GM12878 (cell line): ENCODE results near the gene IQGAP2. TPM values are rescaled to one million over a fixed set of nuclear protein-coding genes. Genes with fewer than 3 reads are reported as not detected.
"Not testable (repeated sequence)": the region's sequence is repeated elsewhere in the genome, so short reads cannot be mapped to it uniquely, and the experiment has no call there.

ENCODE experiments used
- ATAC-seq: fragments of 200-7000 bp; cut with Tn5 transposase; 3 replicates; pipeline ENCODE4 v1.9.1; 2020; ENCODE audit warnings: mild to moderate bottlenecking, moderate library complexity
- BruUV-seq: library from RNA; stranded (reverse); fragments of 400-500 nt; replicated peaks from 2 replicates; lab custom pipeline; 2021; lab: Mats Ljungman, UMichigan
- CTCF ChIA-PET: fragments of 300-600 bp; sonication (Branson Sonifier 250); formaldehyde crosslinking; extraction: SDS; loops from one replicate; lab custom pipeline; 2021; ENCODE audit warnings: inconsistent platforms; lab: Yijun Ruan, JAX
- POLR2A ChIA-PET: fragments of 350-600 bp; formaldehyde crosslinking; extraction: SDS; loops from one replicate; lab custom pipeline; 2021; ENCODE audit warnings: inconsistent platforms; lab: Charles Lee
- RAD21 ChIA-PET: fragments of 300-600 bp; sonication (Branson Sonifier 250); formaldehyde crosslinking; loops from one replicate; lab custom pipeline; 2023; ENCODE audit warnings: antibody characterized with exemption; ENCODE audit not compliant: unreplicated experiment; lab: Charles Lee
- SMC1A ChIA-PET: fragments of 300-600 bp; sonication (Branson Sonifier 250); formaldehyde crosslinking; loops from one replicate; lab custom pipeline; 2023; ENCODE audit not compliant: unreplicated experiment, uncharacterized antibody; lab: Charles Lee
- DNase-seq: peaks from one replicate; pipeline ENCODE4 v3.0.0-alpha.2; 2011; ENCODE audit warnings: low read depth, low spot score
- FAIRE-seq: peaks from 3 replicates; lab custom pipeline; 2011; peaks lifted over from hg19 to GRCh38; lab: Jason Lieb, UNC
- H2AFZ ChIP-seq: 2 replicates; pipeline ENCODE4 v1.6.0; 2011; ENCODE audit warnings: low read depth, low read length, control low read depth; ENCODE audit not compliant: control insufficient read depth
- H3K27ac ChIP-seq: 2 replicates; pipeline ENCODE4 v1.5.1; 2011; ENCODE audit warnings: control low read depth; ENCODE audit not compliant: control insufficient read depth, insufficient read depth
- H3K27me3 ChIP-seq, 2 experiments: replicated peaks in 1 of 2; 2 replicates each; pipeline versions ENCODE4 v1.6.0 to v1.6.1; 2011; ENCODE audit warnings: low read length in 1 of 2; ENCODE audit not compliant: control insufficient read depth in 2 of 2, insufficient read depth in 2 of 2
- H3K36me3 ChIP-seq, 2 experiments: 2 replicates each; pipeline ENCODE4 v1.5.1; 2011; ENCODE audit warnings: low read length in 1 of 2; ENCODE audit not compliant: control insufficient read depth in 2 of 2, insufficient read depth in 2 of 2
- H3K4me1 ChIP-seq: 2 replicates; pipeline ENCODE4 v1.6.1; 2011; ENCODE audit warnings: mild to moderate bottlenecking, low read length, moderate library complexity, mixed read lengths; ENCODE audit not compliant: control insufficient read depth, insufficient read depth
- H3K4me2 ChIP-seq: 2 replicates; pipeline ENCODE4 v1.6.0; 2011; ENCODE audit warnings: control low read depth; ENCODE audit not compliant: control insufficient read depth, insufficient read depth
- H3K4me3 ChIP-seq: fragments of 200-600 bp; sonication (generic); 2 replicates; pipeline ENCODE4 v1.5.1; 2016
- H3K79me2 ChIP-seq: 2 replicates; pipeline ENCODE4 v1.6.0; 2011; ENCODE audit warnings: low read length; ENCODE audit not compliant: control insufficient read depth, insufficient read depth
- H3K9ac ChIP-seq: 2 replicates; pipeline ENCODE4 v1.8.0; 2011; ENCODE audit warnings: low read length, control low read depth, mixed read lengths; ENCODE audit not compliant: control insufficient read depth, insufficient read depth
- H3K9me3 ChIP-seq: replicated peaks from 3 replicates; pipeline ENCODE4 v1.5.1; 2011; ENCODE audit warnings: mild to moderate bottlenecking, low read length; ENCODE audit not compliant: control insufficient read depth, insufficient read depth
- H4K20me1 ChIP-seq: 2 replicates; pipeline ENCODE4 v1.6.0; 2011; ENCODE audit not compliant: control insufficient read depth, insufficient read depth
- CHD2 ChIP-seq: IDR thresholded peaks from 2 replicates; pipeline ENCODE4 v1.6.1; 2011; ENCODE audit warnings: low read depth, low read length, improper control_type of control experiment, borderline replicate concordance
- ESRRA ChIP-seq: IDR thresholded peaks from 2 replicates; pipeline ENCODE4 v1.6.1; 2012; ENCODE audit warnings: mild to moderate bottlenecking, low read length, improper control_type of control experiment
- FOXK2 ChIP-seq: fragments of 450-650 bp; IDR thresholded peaks from 2 replicates; pipeline ENCODE4 v1.6.1; 2017; ENCODE audit warnings: mild to moderate bottlenecking, moderate library complexity
- IRF3 ChIP-seq: fragments of 450-650 bp; IDR thresholded peaks from 2 replicates; pipeline ENCODE4 v1.6.1; 2014; ENCODE audit warnings: mild to moderate bottlenecking
- NR2C1 ChIP-seq: fragments of 450-650 bp; IDR thresholded peaks from 2 replicates; pipeline ENCODE4 v1.6.1; 2017; ENCODE audit warnings: antibody characterized with exemption, mild to moderate bottlenecking, moderate library complexity
- PML ChIP-seq: IDR thresholded peaks from 2 replicates; pipeline ENCODE4 v1.6.1; 2012; ENCODE audit warnings: low read length, inconsistent platforms
- RBBP5 ChIP-seq: fragments of 200-600 bp; sonication (generic); conservative IDR thresholded peaks from 2 replicates; pipeline ENCODE4 v1.6.1; 2016
- SIX5 ChIP-seq: IDR thresholded peaks from 2 replicates; pipeline ENCODE4 v1.6.1; 2011; ENCODE audit warnings: mild to moderate bottlenecking, low read depth, low read length, moderate library complexity; ENCODE audit not compliant: severe bottlenecking
- TBL1XR1 ChIP-seq: IDR thresholded peaks from 2 replicates; pipeline ENCODE4 v1.6.1; 2012; ENCODE audit warnings: low read depth, low read length, improper control_type of control experiment
- WGBS: methylation state at CpG from one replicate; pipeline ENCODE4 v1.1.6; 2016; ENCODE audit warnings: low lambda C conversion rate; ENCODE audit not compliant: insufficient replicate concordance, insufficient coverage; ENCODE audit errors: missing lambda C conversion rate; 5-methylcytosine and 5-hydroxymethylcytosine counted together
- in situ Hi-C: fragments of 300-500 bp; cut with MboI; formaldehyde crosslinking; loops from 9 replicates; pipeline ENCODE4 v1.14.3; 2018; ENCODE audit warnings: mixed read lengths
- intact Hi-C: fragments of 100-400 bp; cut with micrococcal nuclease; formaldehyde crosslinking; loops from one replicate; pipeline ENCODE4 v1.14.2; 2022; ENCODE audit not compliant: unreplicated experiment
- polyA plus RNA-seq, 11 experiments: library from polyadenylated mRNA; depleted of rRNA in 4 of 11; unstranded in 6 of 11; stranded (reverse) in 5 of 11; fragments of >200 nt; fragmentation: Nextera tagmentation in 4 of 11; fragmentation: Illumina TruSeq in 1 of 11; extraction: Ambion mirVana in 4 of 11; extraction: Trizol in 1 of 11; gene quantifications; 1 replicate in 1 of 11; 2 replicates in 10 of 11; pipeline versions ENCODE4 v1.2.1 to v1.2.3, GENCODE V29; 2011 to 2016; ENCODE audit warnings: inconsistent platforms in 2 of 11, missing spikeins in 2 of 11, low read depth in 1 of 11
- total RNA-seq, 4 experiments: library from RNA; depleted of rRNA in 3 of 4; stranded (reverse); fragments of >200 nt in 3 of 4; fragmentation: Illumina TruSeq in 1 of 4; extraction: Trizol in 1 of 4; gene quantifications; 2 replicates each; pipeline versions ENCODE4 v1.2.1 to v1.2.3, GENCODE V29; 2013 to 2021
- TF ChIP-seq, protein P1 (sequence below): IDR thresholded peaks from 2 replicates; pipeline ENCODE4 v1.6.1; 2012; ENCODE audit warnings: low read depth, low read length, improper control_type of control experiment
- TF ChIP-seq, protein P2 (sequence below): fragments of 450-650 bp; IDR thresholded peaks from 2 replicates; pipeline ENCODE4 v1.6.1; 2016; ENCODE audit warnings: mild to moderate bottlenecking

The IQGAP2 gene
- total and polyA plus RNA-seq, 10 of the 15 experiments (the other 5 are each of a cell fraction or from before 2014, with no cell fraction given) = 14.5 to 41.4 (median 21.8) TPM

DNA sequence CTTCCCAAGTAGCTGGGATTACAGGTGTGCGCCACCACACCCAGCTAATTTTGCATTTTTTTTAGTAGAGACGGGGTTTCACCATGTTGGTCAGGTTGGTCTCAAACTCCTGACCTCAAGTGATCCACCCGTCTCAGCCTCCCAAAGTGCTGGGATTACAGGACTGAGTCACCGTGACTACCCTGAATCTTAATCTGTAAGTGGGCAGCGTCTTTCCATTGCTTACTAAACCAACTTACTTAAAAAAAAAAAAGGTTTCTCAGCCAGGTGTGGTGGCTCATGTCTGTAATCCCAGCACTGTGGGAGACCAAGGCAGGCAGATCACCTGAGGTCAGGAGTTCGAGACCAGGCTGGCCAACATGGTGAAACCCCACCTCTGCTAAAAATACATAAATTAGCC lies 25.5 kb downstream of the IQGAP2 start:
- H3K4me1 ChIP-seq, in situ Hi-C loops, DNase-seq, ATAC-seq, H3K79me2 ChIP-seq, H3K9ac ChIP-seq, H3K27me3 ChIP-seq, H3K4me2 ChIP-seq, H4K20me1 ChIP-seq, CTCF ChIA-PET, H3K36me3 ChIP-seq, FAIRE-seq, H3K9me3 ChIP-seq, intact Hi-C loops, H2AFZ ChIP-seq, BruUV-seq, H3K4me3 ChIP-seq, H3K27ac ChIP-seq, RAD21 ChIA-PET: not testable (repeated sequence)
- 90% methylated on average over 6 of the region's 6 CpGs for WGBS
- SMC1A ChIA-PET = interaction anchor here (1.6 kb wide), 1 partner anchor 14 kb away, joined by 4 read pairs; no protein-coding TSS in a partner anchor
- POLR2A ChIA-PET = interaction anchor here (1.5 kb wide), 1 partner anchor 23 kb away, joined by 4 read pairs; no protein-coding TSS in a partner anchor

DNA sequence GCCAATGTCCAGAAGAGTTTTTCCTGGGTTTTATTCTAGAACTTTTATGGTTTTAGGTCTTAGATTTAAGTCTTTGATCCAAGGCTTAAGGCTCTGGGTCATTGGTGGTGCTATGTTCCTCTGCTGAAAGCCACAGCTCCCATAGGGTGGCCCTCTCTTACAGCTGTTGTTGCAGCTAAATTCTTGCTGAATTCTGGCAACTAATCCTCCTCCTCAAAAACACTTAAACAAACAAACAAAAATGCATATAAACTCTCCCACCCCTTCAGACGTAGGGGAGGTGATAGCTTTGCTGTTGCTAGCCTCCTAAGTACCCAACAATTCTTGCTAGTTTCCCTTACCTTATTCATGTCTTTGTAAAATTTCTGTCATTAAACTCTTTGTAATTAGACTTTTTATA lies 30.2 kb downstream of the IQGAP2 start:
- Histone ChIP-seq H3K27me3 (no peaks in the 10 kb centered on the region), H2AFZ (no peak overlapping the region), H3K9me3 (no peaks in the 10 kb centered on the region; the same call in 1 of the 3 replicates), H3K79me2 (no peaks in the 10 kb centered on the region), H3K4me2 (no peak overlapping the region), H3K4me3 (no peak overlapping the region), H3K27ac (no peak overlapping the region), H4K20me1 (no peaks in the 10 kb centered on the region), H3K36me3 (no peaks in the 10 kb centered on the region), H3K9ac (no peak overlapping the region)
- in situ Hi-C loops = no loop called here
- ChIA-PET RAD21 (no interaction called here), CTCF (interaction anchor here (1.1 kb wide), 2 partner anchors 14 to 124 kb away, joined by 3 read pairs; no protein-coding TSS in a partner anchor)
- BruUV-seq = no TSS peak
- ATAC-seq (no peak), DNase-seq (no peak), FAIRE-seq (no peak)
- intact Hi-C loops = no loop called here
- no peak for TF ChIP-seq FOXK2
- TF ChIP-seq, protein P1, sequence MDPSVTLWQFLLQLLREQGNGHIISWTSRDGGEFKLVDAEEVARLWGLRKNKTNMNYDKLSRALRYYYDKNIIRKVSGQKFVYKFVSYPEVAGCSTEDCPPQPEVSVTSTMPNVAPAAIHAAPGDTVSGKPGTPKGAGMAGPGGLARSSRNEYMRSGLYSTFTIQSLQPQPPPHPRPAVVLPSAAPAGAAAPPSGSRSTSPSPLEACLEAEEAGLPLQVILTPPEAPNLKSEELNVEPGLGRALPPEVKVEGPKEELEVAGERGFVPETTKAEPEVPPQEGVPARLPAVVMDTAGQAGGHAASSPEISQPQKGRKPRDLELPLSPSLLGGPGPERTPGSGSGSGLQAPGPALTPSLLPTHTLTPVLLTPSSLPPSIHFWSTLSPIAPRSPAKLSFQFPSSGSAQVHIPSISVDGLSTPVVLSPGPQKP = no peak
- no peak for TF ChIP-seq IRF3
- TF ChIP-seq NR2C1 = no peak
- TF ChIP-seq TBL1XR1 = no peak
- no peak for TF ChIP-seq ESRRA
- TF ChIP-seq SIX5 = no peak
- TF ChIP-seq CHD2 = no peak
- TF ChIP-seq, protein P2, sequence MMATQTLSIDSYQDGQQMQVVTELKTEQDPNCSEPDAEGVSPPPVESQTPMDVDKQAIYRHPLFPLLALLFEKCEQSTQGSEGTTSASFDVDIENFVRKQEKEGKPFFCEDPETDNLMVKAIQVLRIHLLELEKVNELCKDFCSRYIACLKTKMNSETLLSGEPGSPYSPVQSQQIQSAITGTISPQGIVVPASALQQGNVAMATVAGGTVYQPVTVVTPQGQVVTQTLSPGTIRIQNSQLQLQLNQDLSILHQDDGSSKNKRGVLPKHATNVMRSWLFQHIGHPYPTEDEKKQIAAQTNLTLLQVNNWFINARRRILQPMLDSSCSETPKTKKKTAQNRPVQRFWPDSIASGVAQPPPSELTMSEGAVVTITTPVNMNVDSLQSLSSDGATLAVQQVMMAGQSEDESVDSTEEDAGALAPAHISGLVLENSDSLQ = no peak
- TF ChIP-seq RBBP5 = no peak
- TF ChIP-seq PML = no peak
- TF ChIP-seq, all 136 proteins: peak for 0
- WGBS = 33% methylated on average over 1 of the region's 1 CpG
- H3K4me1 ChIP-seq = no peaks in the 10 kb centered on the region
- SMC1A ChIA-PET = interaction anchor here (1.2 to 1.4 kb wide), 2 partner anchors 9 to 26 kb away, joined by 4 read pairs; no protein-coding TSS in a partner anchor
- POLR2A ChIA-PET = no interaction called here
